Vagina (tissue), 2 donors: ENCODE data around the gene MRC2. TPM values are rescaled to one million over a fixed set of nuclear protein-coding genes. Genes with fewer than 3 reads are reported as not detected.

Source experiments
- DNase-seq, 2 donors: peaks; one replicate each; pipeline ENCODE4 v3.0.0-alpha.2; 2017; ENCODE audit errors: extremely low spot score in 2 of 2
- H3K27ac ChIP-seq: fragments of 200-600 bp; sonication (generic); one replicate; pipeline ENCODE4 v1.5.1; 2019
- H3K27me3 ChIP-seq: fragments of 200-600 bp; sonication (generic); one replicate; pipeline ENCODE4 v1.5.1; 2019
- H3K36me3 ChIP-seq, 2 donors: fragments of 200-600 bp; sonication (generic); one replicate each; pipeline ENCODE4 v1.5.1; 2017 to 2019
- H3K4me1 ChIP-seq: fragments of 200-600 bp; sonication (generic); one replicate; pipeline ENCODE4 v1.5.1; 2019
- H3K4me3 ChIP-seq, 2 donors: fragments of 200-600 bp; sonication (generic); 1 replicate in 1 of 2; 2 replicates in 1 of 2; pipeline ENCODE4 v1.5.1; 2016 to 2019
- H3K9me3 ChIP-seq: fragments of 200-600 bp; sonication (generic); one replicate; pipeline ENCODE4 v1.5.1; 2019
- POLR2A ChIP-seq, 2 donors: fragments of 450-650 bp; IDR thresholded peaks; one replicate each; pipeline ENCODE4 v1.6.1; 2017; ENCODE audit warnings: antibody characterized with exemption in 2 of 2, mild to moderate bottlenecking in 2 of 2, moderate library complexity in 2 of 2
- POLR2AphosphoS5 ChIP-seq, 2 donors: sonication (generic); formaldehyde crosslinking; IDR thresholded peaks; one replicate each; pipeline ENCODE4 v1.9.0; 2017; ENCODE audit warnings: antibody characterized with exemption in 2 of 2, mild to moderate bottlenecking in 2 of 2, low read depth in 1 of 2; ENCODE audit not compliant: insufficient read depth in 1 of 2
- intact Hi-C: fragments of 100-400 bp; cut with DNase I; formaldehyde crosslinking; loops from one replicate; pipeline ENCODE4 v1.15.1; 2023
- total RNA-seq: library from RNA; depleted of rRNA; stranded (reverse); fragments of >200 nt; gene quantifications from one replicate; pipeline ENCODE4 v1.2.3, GENCODE V29; 2016
- TF ChIP-seq, protein P1 (sequence below), 3 experiments: fragments of 450-650 bp in 2 of 3; fragments of 200-600 bp in 1 of 3; sonication (generic) in 1 of 3; IDR thresholded peaks; one replicate each; pipeline ENCODE4 v1.5.1; 2017 to 2019; ENCODE audit warnings: antibody characterized with exemption in 3 of 3, mild to moderate bottlenecking in 2 of 3, moderate library complexity in 2 of 3

The MRC2 gene
- total RNA-seq, 1 donor from 2014 or later = 89.4 TPM

DNA sequence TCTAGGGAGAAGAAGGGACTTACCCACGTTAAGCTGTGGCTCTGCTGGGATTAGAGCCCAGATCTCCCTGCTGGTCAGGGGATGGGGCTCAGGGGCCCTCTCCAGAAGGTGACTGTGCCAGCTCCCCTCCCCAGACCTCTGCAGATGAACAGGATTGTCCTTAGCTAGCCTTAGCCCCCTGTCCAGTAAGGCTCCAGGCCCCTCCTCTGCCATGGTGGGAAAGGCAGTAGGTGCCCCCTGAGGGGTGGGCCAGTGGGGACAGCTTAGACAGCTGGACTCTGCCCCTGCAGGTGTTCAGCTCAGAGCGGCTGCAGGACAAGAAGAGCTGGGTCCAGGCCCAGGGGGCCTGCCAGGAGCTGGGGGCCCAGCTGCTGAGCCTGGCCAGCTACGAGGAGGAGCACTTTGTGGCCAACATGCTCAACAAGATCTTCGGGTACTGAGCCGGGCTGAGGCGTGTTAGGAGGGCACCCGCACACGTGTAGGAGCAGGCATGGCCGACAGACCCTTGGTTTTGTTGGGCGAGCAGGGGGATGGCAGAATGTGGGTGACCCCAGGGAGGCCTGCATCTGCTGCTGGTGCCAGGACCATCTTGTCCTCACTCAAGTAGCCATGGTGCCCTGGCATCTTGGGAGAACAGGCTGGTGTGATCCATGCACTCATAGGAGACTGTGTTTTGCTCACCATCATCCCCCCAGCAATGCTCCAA lies 50.9 kb downstream of the MRC2 start:
- peaks cover 13% of the 10 kb centered on the region for H3K4me1 ChIP-seq
- DNase-seq = no peak
- intact Hi-C loops = no loop called here

GRCh38 chr17:62679866-62680377 lies 52.5 kb downstream of the MRC2 start:
- Histone ChIP-seq H3K4me3 (no peak overlapping the region), H3K4me1 (peaks cover 9% of the 10 kb centered on the region), H3K36me3 (peaks cover 0 to 10% of the 10 kb centered on the region in 2 donors), H3K27me3 (no peaks in the 10 kb centered on the region), H3K9me3 (no peaks in the 10 kb centered on the region), H3K27ac (no peak overlapping the region)
- no peak for DNase-seq
- no peak for TF ChIP-seq POLR2AphosphoS5 (IDR thresholded peaks at IDR 0.05; ENCODE audit: insufficient read depth in 1 of 2, low read depth in 1 of 2)
- TF ChIP-seq POLR2A (IDR thresholded peaks at IDR 0.05) = no peak
- TF ChIP-seq, protein P1, sequence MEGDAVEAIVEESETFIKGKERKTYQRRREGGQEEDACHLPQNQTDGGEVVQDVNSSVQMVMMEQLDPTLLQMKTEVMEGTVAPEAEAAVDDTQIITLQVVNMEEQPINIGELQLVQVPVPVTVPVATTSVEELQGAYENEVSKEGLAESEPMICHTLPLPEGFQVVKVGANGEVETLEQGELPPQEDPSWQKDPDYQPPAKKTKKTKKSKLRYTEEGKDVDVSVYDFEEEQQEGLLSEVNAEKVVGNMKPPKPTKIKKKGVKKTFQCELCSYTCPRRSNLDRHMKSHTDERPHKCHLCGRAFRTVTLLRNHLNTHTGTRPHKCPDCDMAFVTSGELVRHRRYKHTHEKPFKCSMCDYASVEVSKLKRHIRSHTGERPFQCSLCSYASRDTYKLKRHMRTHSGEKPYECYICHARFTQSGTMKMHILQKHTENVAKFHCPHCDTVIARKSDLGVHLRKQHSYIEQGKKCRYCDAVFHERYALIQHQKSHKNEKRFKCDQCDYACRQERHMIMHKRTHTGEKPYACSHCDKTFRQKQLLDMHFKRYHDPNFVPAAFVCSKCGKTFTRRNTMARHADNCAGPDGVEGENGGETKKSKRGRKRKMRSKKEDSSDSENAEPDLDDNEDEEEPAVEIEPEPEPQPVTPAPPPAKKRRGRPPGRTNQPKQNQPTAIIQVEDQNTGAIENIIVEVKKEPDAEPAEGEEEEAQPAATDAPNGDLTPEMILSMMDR (IDR thresholded peaks at IDR 0.05) = no peak
- intact Hi-C loops = no loop called here

More for the DNA sequence above, 50.9 kb downstream of the MRC2 start:
- Histone ChIP-seq H3K9me3 (no peaks in the 10 kb centered on the region), H3K27ac (no peak overlapping the region), H3K36me3 (peaks cover 0 to 10% of the 10 kb centered on the region in 2 donors), H3K4me3 (no peak overlapping the region), H3K27me3 (no peaks in the 10 kb centered on the region)
- no peak for TF ChIP-seq POLR2AphosphoS5 (IDR thresholded peaks at IDR 0.05; ENCODE audit: insufficient read depth in 1 of 2, low read depth in 1 of 2)
- TF ChIP-seq POLR2A (IDR thresholded peaks at IDR 0.05) = no peak
- TF ChIP-seq, protein P1 (IDR thresholded peaks at IDR 0.05) = no peak

- H3K36me3 ChIP-seq = peaks cover 0 to 10% of the 10 kb centered on the region in 2 donors
- H3K4me1 ChIP-seq = peaks cover 5% of the 10 kb centered on the region
- DNase-seq = no peak
- intact Hi-C loops = no loop called here
- H3K9me3 ChIP-seq = no peaks in the 10 kb centered on the region
- H3K4me3 ChIP-seq = no peak overlapping the region
- TF ChIP-seq POLR2AphosphoS5 (IDR thresholded peaks at IDR 0.05; ENCODE audit: insufficient read depth in 1 of 2, low read depth in 1 of 2) = no peak
- TF ChIP-seq, protein P1 (IDR thresholded peaks at IDR 0.05) = no peak
- TF ChIP-seq POLR2A (IDR thresholded peaks at IDR 0.05) = no peak
- H3K27ac ChIP-seq = no peak overlapping the region
- H3K27me3 ChIP-seq = no peaks in the 10 kb centered on the region
Measured at GRCh38 chr17:62680541-62681052, 53.1 kb downstream of the MRC2 start.

GRCh38 chr17:62681061-62681938 lies 53.8 kb downstream of the MRC2 start:
- peaks cover 0 to 7% of the 10 kb centered on the region in 2 donors for H3K36me3 ChIP-seq
- H3K27me3 ChIP-seq = no peaks in the 10 kb centered on the region
- no peaks in the 10 kb centered on the region for H3K9me3 ChIP-seq
- H3K4me1 ChIP-seq = peaks cover 5% of the 10 kb centered on the region
- no peak for DNase-seq
- intact Hi-C loops = no loop called here
- TF ChIP-seq POLR2AphosphoS5 (IDR thresholded peaks at IDR 0.05; ENCODE audit: insufficient read depth in 1 of 2, low read depth in 1 of 2) = no peak
- TF ChIP-seq, protein P1 (IDR thresholded peaks at IDR 0.05) = no peak
- no peak for TF ChIP-seq POLR2A (IDR thresholded peaks at IDR 0.05)
- no peak overlapping the region for H3K27ac ChIP-seq
- no peak overlapping the region for H3K4me3 ChIP-seq
